Mesendoderm (in vitro differentiated cells): Measurements from ENCODE around the gene GCLC.
A peak's percentile ranks its signal among the peaks of the same experiment; 100 is the strongest.
"Not testable (repeated sequence)": the region's sequence is repeated elsewhere in the genome, so short reads cannot be mapped to it uniquely, and the experiment has no call there.

Experiments
- DNase-seq: peaks from one replicate; pipeline ENCODE4 v3.0.0; 2013
- H2AK5ac ChIP-seq: 2 replicates; pipeline ENCODE4 v1.6.1; 2013; ENCODE audit warnings: low read length, inconsistent platforms
- H2BK120ac ChIP-seq: 2 replicates; pipeline ENCODE4 v1.6.1; 2013; ENCODE audit warnings: low read depth, mild to moderate bottlenecking, low read length, moderate library complexity, mixed read lengths
- H2BK15ac ChIP-seq: replicated peaks from 2 replicates; pipeline ENCODE4 v1.6.1; 2013; ENCODE audit warnings: low read depth, mild to moderate bottlenecking, moderate library complexity
- H2BK5ac ChIP-seq: 2 replicates; pipeline ENCODE4 v1.6.1; 2013; ENCODE audit warnings: low read length, inconsistent platforms
- H3K18ac ChIP-seq: 2 replicates; pipeline ENCODE4 v1.6.1; 2013; ENCODE audit warnings: mild to moderate bottlenecking, low read length, mixed read lengths
- H3K23ac ChIP-seq: one replicate; pipeline ENCODE4 v1.6.1; 2013; ENCODE audit warnings: low read length
- H3K27ac ChIP-seq: 2 replicates; pipeline ENCODE4 v1.5.1; 2013; ENCODE audit warnings: low read depth, mild to moderate bottlenecking, inconsistent platforms, low read length, moderate library complexity
- H3K27me3 ChIP-seq: 2 replicates; pipeline ENCODE4 v1.6.1; 2013; ENCODE audit warnings: low read length, control low read depth, mild to moderate bottlenecking, inconsistent platforms; ENCODE audit not compliant: insufficient read depth, poor library complexity
- H3K36me3 ChIP-seq: 2 replicates; pipeline ENCODE4 v1.6.1; 2013; ENCODE audit warnings: low read length, inconsistent platforms; ENCODE audit not compliant: control insufficient read depth, insufficient read depth
- H3K4ac ChIP-seq: one replicate; pipeline ENCODE4 v1.6.1; 2013; ENCODE audit warnings: low read depth, mild to moderate bottlenecking, low read length, moderate library complexity
- H3K4me1 ChIP-seq: 2 replicates; pipeline ENCODE4 v1.6.1; 2013; ENCODE audit warnings: low read depth, low read length, inconsistent platforms; ENCODE audit not compliant: control insufficient read depth
- H3K4me2 ChIP-seq: 2 replicates; pipeline ENCODE4 v1.6.1; 2013; ENCODE audit warnings: low read length
- H3K4me3 ChIP-seq: 2 replicates; pipeline ENCODE4 v1.5.1; 2013; ENCODE audit warnings: mild to moderate bottlenecking, low read length
- H3K56ac ChIP-seq: one replicate; pipeline ENCODE4 v1.6.1; 2013; ENCODE audit warnings: low read length
- H3K79me1 ChIP-seq: 2 replicates; pipeline ENCODE4 v1.6.1; 2013; ENCODE audit warnings: low read length, inconsistent platforms
- H3K79me2 ChIP-seq: 2 replicates; pipeline ENCODE4 v1.6.1; 2013; ENCODE audit warnings: mild to moderate bottlenecking, low read length; ENCODE audit not compliant: control insufficient read depth, insufficient read depth
- H3K9ac ChIP-seq: 2 replicates; pipeline ENCODE4 v1.6.1; 2013; ENCODE audit warnings: low read length, inconsistent platforms
- H4K5ac ChIP-seq: one replicate; pipeline ENCODE4 v1.6.1; 2013; ENCODE audit warnings: low read length
- H4K8ac ChIP-seq: one replicate; pipeline ENCODE4 v1.6.1; 2013; ENCODE audit warnings: low read depth, mild to moderate bottlenecking, control low read depth, low read length, moderate library complexity
- WGBS: extraction: QIAGEN DNeasy Blood & Tissue Kit; methylation state at CpG from one replicate; pipeline ENCODE4 v1.1.7; 2013; ENCODE audit warnings: low lambda C conversion rate, missing lambda C conversion rate; ENCODE audit not compliant: insufficient coverage; ENCODE audit errors: extremely low coverage; 5-methylcytosine and 5-hydroxymethylcytosine counted together

The GCLC gene

GRCh38 chr6:53556986-53557715 lies 12.2 kb upstream of the GCLC start:
- Histone ChIP-seq H3K56ac (no peak overlapping the region), H3K9ac (no peak overlapping the region), H3K4me1 (no peaks in the 10 kb centered on the region), H3K36me3 (no peaks in the 10 kb centered on the region), H3K79me2 (no peaks in the 10 kb centered on the region), H3K27ac (no peak overlapping the region), H2BK120ac (no peak overlapping the region), H4K5ac (no peak overlapping the region), H4K8ac (no peak overlapping the region), H2AK5ac (no peak overlapping the region), H3K4me2 (no peak overlapping the region), H2BK5ac (no peak overlapping the region), H3K23ac (no peak overlapping the region), H2BK15ac (no peak overlapping the region), H3K18ac (no peak overlapping the region), H3K4me3 (no peak overlapping the region), H3K4ac (no peak overlapping the region), H3K27me3 (no peaks in the 10 kb centered on the region), H3K79me1 (no peaks in the 10 kb centered on the region)
- DNase-seq = no peak
- no CpG with 5 or more reads among the region's 2 CpGs for WGBS

DNA sequence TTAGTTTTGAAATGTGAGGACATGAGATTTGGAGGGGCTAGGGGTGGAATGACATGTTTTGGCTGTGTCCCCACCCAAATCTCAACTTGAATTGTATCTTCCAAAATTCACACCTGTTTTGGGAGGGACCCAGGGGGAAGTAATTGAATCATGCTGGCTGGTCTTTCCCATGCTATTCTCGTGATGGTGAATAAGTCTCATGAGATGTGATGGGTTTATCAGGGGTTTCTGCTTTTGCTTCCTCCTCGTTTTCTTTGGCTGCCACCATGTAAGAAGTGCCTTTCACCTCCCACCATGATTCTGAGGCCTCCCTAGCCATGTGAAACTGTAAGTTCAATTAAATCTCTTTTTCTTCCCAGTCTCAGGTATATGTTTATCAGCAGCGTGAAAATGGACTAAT lies 8.7 kb upstream of the GCLC start:
- not testable (repeated sequence) for H3K79me1 ChIP-seq, H3K4ac ChIP-seq, H4K8ac ChIP-seq, H2BK5ac ChIP-seq, H3K56ac ChIP-seq, H2AK5ac ChIP-seq, H3K18ac ChIP-seq, H3K79me2 ChIP-seq, H4K5ac ChIP-seq, H3K4me1 ChIP-seq, H2BK120ac ChIP-seq, H3K4me3 ChIP-seq, H3K27me3 ChIP-seq, H3K23ac ChIP-seq, DNase-seq, H2BK15ac ChIP-seq, H3K4me2 ChIP-seq, H3K27ac ChIP-seq, H3K36me3 ChIP-seq, H3K9ac ChIP-seq
- no CpG with 5 or more reads among the region's 3 CpGs for WGBS

DNA sequence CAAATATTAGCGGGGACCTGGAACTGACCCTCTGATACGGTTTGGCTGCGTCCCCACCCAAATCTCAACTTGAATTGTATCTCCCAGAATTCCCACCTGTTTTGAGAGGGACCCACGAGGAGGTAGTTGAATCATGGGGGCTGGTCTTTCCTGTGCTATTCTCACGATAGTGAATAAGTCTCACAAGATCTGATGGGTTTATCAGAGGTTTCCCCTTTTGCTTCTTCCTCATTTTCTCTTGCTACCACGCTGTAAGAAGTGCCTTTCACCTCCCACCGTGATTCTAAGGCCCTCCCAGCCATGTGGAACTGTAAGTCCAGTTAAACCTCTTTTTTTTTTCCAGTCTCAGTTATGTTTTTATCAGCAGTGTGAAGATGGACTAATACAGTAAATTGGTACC lies 6.8 kb upstream of the GCLC start:
- H3K23ac ChIP-seq, H3K9ac ChIP-seq, H4K5ac ChIP-seq, H2BK120ac ChIP-seq, H2AK5ac ChIP-seq, H3K56ac ChIP-seq, H3K4ac ChIP-seq, H3K27me3 ChIP-seq, H3K4me2 ChIP-seq, H4K8ac ChIP-seq, H3K4me3 ChIP-seq, H2BK5ac ChIP-seq, H3K79me1 ChIP-seq, H3K18ac ChIP-seq, H3K79me2 ChIP-seq, H3K36me3 ChIP-seq, DNase-seq, H3K4me1 ChIP-seq, H3K27ac ChIP-seq, H2BK15ac ChIP-seq: not testable (repeated sequence)
- WGBS = no CpG with 5 or more reads among the region's 7 CpGs

DNA sequence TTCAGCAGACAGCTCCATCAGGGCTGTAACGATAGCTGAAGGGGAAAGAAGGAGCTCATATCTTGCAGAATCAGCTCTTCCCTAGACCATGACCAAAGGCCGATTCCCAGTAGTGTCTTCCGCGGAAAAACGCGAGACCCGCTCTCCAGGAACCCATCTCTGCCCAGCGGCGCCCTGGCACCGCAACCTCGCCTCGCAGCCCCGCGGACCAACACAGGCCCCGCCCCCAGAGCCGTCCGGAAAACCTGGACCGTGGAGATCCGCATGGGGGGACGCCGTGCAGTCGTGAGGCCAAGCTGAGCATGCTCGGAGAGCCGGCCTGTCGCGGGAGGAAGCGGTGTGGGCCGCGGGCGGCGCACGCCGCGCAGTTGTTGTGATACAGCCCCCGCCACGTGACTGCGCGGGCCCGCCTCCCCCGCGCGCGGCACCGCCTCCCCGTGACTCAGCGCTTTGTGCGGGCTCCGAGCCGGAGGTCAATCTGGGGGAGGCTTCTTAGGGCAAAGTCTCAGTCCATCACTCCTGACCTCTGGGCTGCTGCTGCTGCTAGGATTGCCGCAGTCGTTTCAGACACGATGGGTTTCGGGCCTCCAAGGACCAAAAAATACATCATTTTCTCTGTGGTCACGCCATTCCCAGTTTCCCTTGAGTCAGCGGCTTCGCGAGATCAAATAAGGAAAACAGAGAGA lies 3.1 kb upstream of the GCLC start:
- no peaks in the 10 kb centered on the region for H3K27me3 ChIP-seq
- H3K4ac ChIP-seq = peak overlapping the region; percentile 78
- H2BK5ac ChIP-seq = peak overlapping the region; percentile 82
- H4K8ac ChIP-seq = no peak overlapping the region
- H3K79me1 ChIP-seq = peaks cover 1% of the 10 kb centered on the region
- H2AK5ac ChIP-seq = no peak overlapping the region
- H3K23ac ChIP-seq = no peak overlapping the region
- peak overlapping the region; percentile 5 for H2BK15ac ChIP-seq
- H4K5ac ChIP-seq = peak overlapping the region; percentile 28
- peak overlapping the region; percentile 87 for H3K9ac ChIP-seq
- H2BK120ac ChIP-seq = peak overlapping the region; percentile 22
- no peaks in the 10 kb centered on the region for H3K36me3 ChIP-seq
- peaks cover 5% of the 10 kb centered on the region for H3K79me2 ChIP-seq
- WGBS = no CpG with 5 or more reads among the region's 57 CpGs
- peak; percentile 97 for DNase-seq
- peak overlapping the region; percentile 89 for H3K4me2 ChIP-seq
- H3K4me1 ChIP-seq = peaks cover 6% of the 10 kb centered on the region
- H3K56ac ChIP-seq = peak overlapping the region; percentile 91
- H3K18ac ChIP-seq = peak overlapping the region; percentile 86
- peak overlapping the region; percentile 79 for H3K27ac ChIP-seq
- H3K4me3 ChIP-seq = peak overlapping the region; percentile 82

DNA sequence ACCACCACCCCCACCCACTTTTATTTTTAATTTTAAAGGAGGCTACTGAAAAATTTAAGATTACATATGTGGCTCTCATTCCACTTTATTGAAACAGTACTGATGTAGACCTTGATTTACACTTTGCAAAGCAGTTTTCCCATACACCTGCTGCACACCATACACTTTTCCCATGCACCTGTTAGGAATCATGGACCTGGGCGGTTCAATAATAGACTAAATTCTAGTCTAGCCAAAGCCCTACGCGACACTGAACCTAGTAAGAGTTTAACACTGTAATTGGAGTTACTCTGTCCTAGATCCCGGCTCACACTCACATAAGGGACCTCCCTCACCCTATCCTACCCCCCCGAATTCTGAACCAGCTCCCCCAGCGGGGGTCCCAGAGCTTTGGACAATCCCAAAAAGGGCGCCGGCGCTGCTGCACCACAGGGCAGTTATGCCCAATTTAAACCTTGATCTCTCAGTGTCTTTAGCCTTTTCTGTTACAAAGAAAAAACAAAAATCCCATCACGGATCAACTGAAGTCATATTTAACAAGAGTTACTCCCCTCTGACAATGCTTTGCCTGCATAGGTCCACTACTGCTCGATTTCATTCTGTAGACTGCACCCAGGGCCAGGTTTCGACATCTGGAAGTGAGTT lies 2.4 kb upstream of the GCLC start:
- Histone ChIP-seq H3K4me1 (peaks cover 7% of the 10 kb centered on the region), H3K27me3 (no peaks in the 10 kb centered on the region), H3K4me2 (peak overlapping the region; percentile 89), H2AK5ac (no peak overlapping the region), H3K56ac (peak overlapping the region; percentile 91), H4K5ac (no peak overlapping the region), H3K23ac (no peak overlapping the region), H2BK5ac (no peak overlapping the region), H2BK15ac (no peak overlapping the region), H2BK120ac (no peak overlapping the region), H4K8ac (no peak overlapping the region), H3K79me2 (peaks cover 5% of the 10 kb centered on the region), H3K4ac (no peak overlapping the region), H3K4me3 (peak overlapping the region; percentile 82), H3K36me3 (no peaks in the 10 kb centered on the region), H3K18ac (no peak overlapping the region), H3K27ac (no peak overlapping the region), H3K79me1 (peaks cover 1% of the 10 kb centered on the region), H3K9ac (peak overlapping the region; percentile 78)
- DNase-seq = no peak
- no CpG with 5 or more reads among the region's 12 CpGs for WGBS
